Measurements from ENCODE around the gene HES3.

HES3 gene

GRCh38 chr1:6259491-6260362 lies 15.7 kb downstream of the HES3 start:
- no peak for TF ChIP-seq CTCF (IDR thresholded peaks at IDR 0.05; ENCODE audit: control extremely low read depth, extremely low read depth, low read depth, missing control alignments)
- ChIA-PET CTCF (interaction anchor here (1.3 to 9.2 kb wide), 2 partner anchors 13 to 84 kb away, joined by 4 to 64 read pairs; no protein-coding TSS in a partner anchor), POLR2A (no interaction called here)
- DNase-seq (ENCODE audit: extremely low spot score), result peak; percentile 90

GRCh38 chr1:6260433-6260934 lies 16.5 kb downstream of the HES3 start:
- peak; percentile 58 for DNase-seq (ENCODE audit: extremely low spot score)
- ChIA-PET POLR2A (no interaction called here), CTCF (interaction anchor here (1.3 to 9.2 kb wide), 2 partner anchors 14 to 83 kb away, joined by 4 to 64 read pairs; no protein-coding TSS in a partner anchor)
- no peak for TF ChIP-seq CTCF (IDR thresholded peaks at IDR 0.05; ENCODE audit: control extremely low read depth, extremely low read depth, low read depth, missing control alignments)

- CTCF ChIA-PET, result interaction anchor here (1.5 to 9.2 kb wide), 2 partner anchors 14 to 84 kb away, joined by 3 to 64 read pairs; no protein-coding TSS in a partner anchor
- DNase-seq (ENCODE audit: extremely low spot score), result peak; percentile 82
- TF ChIP-seq CTCF (IDR thresholded peaks at IDR 0.05; ENCODE audit: control extremely low read depth, extremely low read depth, low read depth, missing control alignments), result no peak
- POLR2A ChIA-PET, result no interaction called here
Observed at GRCh38 chr1:6260961-6261614, 17.1 kb downstream of the HES3 start, which contains the start of gene GPR153. GPR153 (minus strand) TSS chr1:6261098; CDS start chr1:6254905, 6,193 bp downstream.

GRCh38 chr1:6261615-6261995 lies 17.6 kb downstream of the HES3 start:
- no peak for DNase-seq (ENCODE audit: extremely low spot score)
- no peak for TF ChIP-seq CTCF (IDR thresholded peaks at IDR 0.05; ENCODE audit: control extremely low read depth, extremely low read depth, low read depth, missing control alignments)
- ChIA-PET POLR2A (no interaction called here), CTCF (interaction anchor here (0.9 to 9.2 kb wide), 3 partner anchors 15 to 84 kb away, joined by 3 to 64 read pairs (median 4); no protein-coding TSS in a partner anchor)

- CTCF ChIA-PET, result interaction anchor here (0.9 to 9.2 kb wide), 4 partner anchors 16 to 83 kb away, joined by 3 to 64 read pairs (median 4); no protein-coding TSS in a partner anchor
- no peak for TF ChIP-seq CTCF (IDR thresholded peaks at IDR 0.05; ENCODE audit: control extremely low read depth, extremely low read depth, low read depth, missing control alignments)
- DNase-seq (ENCODE audit: extremely low spot score), result no peak
- POLR2A ChIA-PET, result no interaction called here
Observed at GRCh38 chr1:6262555-6263420, 18.8 kb downstream of the HES3 start.

All from GM10248 (cell line).